Neural progenitor cell (in vitro differentiated cells): ENCODE data around the gene AGO1.

Source experiments
- CTCF ChIP-seq: fragments of 200-600 bp; sonication (generic); IDR thresholded peaks from 2 replicates; pipeline ENCODE4 v1.5.1; 2017; ENCODE audit warnings: antibody characterized with exemption, mild to moderate bottlenecking
- EZH2 ChIP-seq: fragments of 200-600 bp; sonication (generic); IDR thresholded peaks from 2 replicates; pipeline ENCODE4 v1.6.1; 2017; ENCODE audit warnings: antibody characterized with exemption, mild to moderate bottlenecking, moderate library complexity
- EZH2phosphoT487 ChIP-seq: fragments of 200-600 bp; sonication (generic); IDR thresholded peaks from 2 replicates; pipeline ENCODE4 v1.6.1; 2017; ENCODE audit warnings: antibody characterized with exemption

GRCh38 chr1:35850716-35851115, 32.3 kb upstream of the AGO1 start:
- TF ChIP-seq CTCF (no peak), EZH2 (no peak), EZH2phosphoT487 (no peak)
